ENCODE results near the gene BCOR. TPM values are rescaled to one million over a fixed set of nuclear protein-coding genes. Genes with fewer than 3 reads are reported as not detected.

The BCOR gene
- total RNA-seq, 1 experiment from 2014 or later: 0.68 TPM

DNA sequence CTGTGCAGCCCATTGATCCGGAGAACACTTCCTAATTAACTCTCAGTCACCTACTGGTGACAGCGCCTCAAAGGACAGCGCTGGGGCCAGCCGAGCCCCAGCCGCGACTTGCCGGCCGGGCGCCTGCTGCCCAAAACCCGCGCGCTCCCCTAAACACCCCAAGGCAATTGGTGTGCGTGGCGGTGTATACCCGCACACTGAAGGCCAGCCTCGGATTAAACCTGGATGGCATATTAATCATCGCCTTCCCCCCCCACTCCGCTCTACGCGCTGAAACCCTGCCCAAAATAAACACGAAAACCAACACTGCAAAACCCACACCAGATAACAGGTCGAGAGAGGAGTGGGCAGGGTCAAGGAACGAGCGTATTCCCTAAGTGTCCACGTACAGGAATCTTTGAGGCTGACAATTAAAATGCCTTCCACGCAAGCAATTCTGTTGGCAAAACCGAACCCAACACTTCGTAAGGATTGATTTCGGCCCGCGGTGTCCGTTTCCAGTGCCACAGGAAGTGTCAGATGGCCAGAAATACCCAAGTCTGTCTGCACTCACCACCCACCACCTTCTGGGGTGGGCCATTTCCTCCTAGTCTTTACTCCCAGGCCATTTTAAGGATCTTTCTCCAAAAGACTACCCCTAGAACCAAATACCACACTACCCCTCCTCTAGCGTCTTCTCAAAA, 2.7 kb downstream of the BCOR start:
- Histone ChIP-seq H3K27ac (no peak overlapping the region), H3K79me2 (ENCODE audit: low read depth) (peaks cover 64% of the 10 kb centered on the region), H3F3A (ENCODE audit: insufficient read depth, low read depth) (no peaks in the 10 kb centered on the region), H3K4me1 (replicated peaks; ENCODE audit: insufficient read depth) (no peaks in the 10 kb centered on the region), H3K9me3 (ENCODE audit: insufficient read depth, low read depth) (no peaks in the 10 kb centered on the region), H3K9me2 (ENCODE audit: insufficient read depth) (no peaks in the 10 kb centered on the region), H2AFZ (no peak overlapping the region), H3K36me3 (ENCODE audit: low read depth) (no peaks in the 10 kb centered on the region), H3K4me2 (peak overlapping the region; percentile 75), H4K20me1 (ENCODE audit: insufficient read depth) (0 out of 2 replicates have a peak, but pooled peaks cover 8% of the 10 kb centered on the region), H3K4me3 (peak overlapping the region; percentile 55; the same call in 1 of the 2 replicates), H3K27me3 (ENCODE audit: insufficient read depth, low read depth) (no peaks in the 10 kb centered on the region)
- intact Hi-C loops (cut with micrococcal nuclease; ENCODE audit: unreplicated experiment): no loop called here
- ChIA-PET CTCF (no interaction called here), POLR2A (ENCODE audit: unreplicated experiment) (no interaction called here)
- BruUV-seq (replicated peaks): no TSS peak
- TF ChIP-seq EZH2 (IDR thresholded peaks at IDR 0.05; ENCODE audit: low read depth): no peak
- TF ChIP-seq, protein P1, sequence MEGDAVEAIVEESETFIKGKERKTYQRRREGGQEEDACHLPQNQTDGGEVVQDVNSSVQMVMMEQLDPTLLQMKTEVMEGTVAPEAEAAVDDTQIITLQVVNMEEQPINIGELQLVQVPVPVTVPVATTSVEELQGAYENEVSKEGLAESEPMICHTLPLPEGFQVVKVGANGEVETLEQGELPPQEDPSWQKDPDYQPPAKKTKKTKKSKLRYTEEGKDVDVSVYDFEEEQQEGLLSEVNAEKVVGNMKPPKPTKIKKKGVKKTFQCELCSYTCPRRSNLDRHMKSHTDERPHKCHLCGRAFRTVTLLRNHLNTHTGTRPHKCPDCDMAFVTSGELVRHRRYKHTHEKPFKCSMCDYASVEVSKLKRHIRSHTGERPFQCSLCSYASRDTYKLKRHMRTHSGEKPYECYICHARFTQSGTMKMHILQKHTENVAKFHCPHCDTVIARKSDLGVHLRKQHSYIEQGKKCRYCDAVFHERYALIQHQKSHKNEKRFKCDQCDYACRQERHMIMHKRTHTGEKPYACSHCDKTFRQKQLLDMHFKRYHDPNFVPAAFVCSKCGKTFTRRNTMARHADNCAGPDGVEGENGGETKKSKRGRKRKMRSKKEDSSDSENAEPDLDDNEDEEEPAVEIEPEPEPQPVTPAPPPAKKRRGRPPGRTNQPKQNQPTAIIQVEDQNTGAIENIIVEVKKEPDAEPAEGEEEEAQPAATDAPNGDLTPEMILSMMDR (conservative IDR thresholded peaks at IDR 0.05): no peak
- no peak for DNase-seq

GRCh38 chrX:40094041-40094899, 3.5 kb downstream of the BCOR start:
- DNase-seq: peak in 1 of 2 experiments; percentile 12
- Histone ChIP-seq H3K4me3 (peak overlapping the region; percentile 55), H2AFZ (no peak overlapping the region), H3K27ac (no peak overlapping the region), H3K9me2 (ENCODE audit: insufficient read depth) (no peaks in the 10 kb centered on the region), H3K36me3 (ENCODE audit: low read depth) (no peaks in the 10 kb centered on the region), H3F3A (ENCODE audit: insufficient read depth, low read depth) (no peaks in the 10 kb centered on the region), H4K20me1 (ENCODE audit: insufficient read depth) (0 out of 2 replicates have a peak, but pooled peaks cover 8% of the 10 kb centered on the region), H3K4me2 (peak overlapping the region; percentile 75), H3K4me1 (replicated peaks; ENCODE audit: insufficient read depth) (no peaks in the 10 kb centered on the region), H3K79me2 (ENCODE audit: low read depth) (peaks cover 71% of the 10 kb centered on the region), H3K9me3 (ENCODE audit: insufficient read depth, low read depth) (no peaks in the 10 kb centered on the region), H3K27me3 (ENCODE audit: insufficient read depth, low read depth) (no peaks in the 10 kb centered on the region)
- BruUV-seq (replicated peaks): no TSS peak
- intact Hi-C loops (cut with micrococcal nuclease; ENCODE audit: unreplicated experiment): no loop called here
- ChIA-PET CTCF (no interaction called here), POLR2A (ENCODE audit: unreplicated experiment) (no interaction called here)
- TF ChIP-seq EZH2 (IDR thresholded peaks at IDR 0.05; ENCODE audit: low read depth): no peak
- TF ChIP-seq, protein P1 (conservative IDR thresholded peaks at IDR 0.05): no peak

DNA sequence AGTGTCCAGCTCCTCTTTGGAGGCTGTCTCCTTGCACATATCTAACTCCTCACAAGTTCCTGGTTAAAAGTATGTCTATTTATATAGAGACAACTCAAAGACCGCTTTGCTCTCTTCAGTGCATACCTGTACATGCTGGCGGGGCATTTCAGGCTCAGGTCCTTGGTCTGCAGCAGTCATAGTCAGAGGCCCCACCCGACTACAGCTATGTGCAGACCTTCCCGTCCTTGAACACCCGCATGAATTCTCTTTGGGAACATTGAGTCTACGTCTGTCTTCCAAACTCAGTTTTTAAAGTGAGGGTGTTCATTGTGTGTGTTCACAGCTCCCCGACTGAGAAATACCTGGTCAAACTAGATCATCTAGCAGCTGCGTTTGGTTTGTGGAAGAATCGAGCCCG, 4.2 kb downstream of the BCOR start:
- CTCF ChIA-PET: no interaction called here

More for the DNA sequence above, 4.2 kb downstream of the BCOR start:
- no TSS peak for BruUV-seq (replicated peaks)
- no peaks in the 10 kb centered on the region for H3K36me3 ChIP-seq (ENCODE audit: low read depth)
- peak overlapping the region; percentile 75 for H3K4me2 ChIP-seq
- intact Hi-C loops (cut with micrococcal nuclease; ENCODE audit: unreplicated experiment): no loop called here
- TF ChIP-seq EZH2 (IDR thresholded peaks at IDR 0.05; ENCODE audit: low read depth): no peak
- TF ChIP-seq, protein P1 (conservative IDR thresholded peaks at IDR 0.05): no peak
- 0 out of 2 replicates have a peak, but pooled peaks cover 8% of the 10 kb centered on the region for H4K20me1 ChIP-seq (ENCODE audit: insufficient read depth)
- POLR2A ChIA-PET (ENCODE audit: unreplicated experiment): no interaction called here
- H3K9me3 ChIP-seq (ENCODE audit: insufficient read depth, low read depth): no peaks in the 10 kb centered on the region
- no peaks in the 10 kb centered on the region for H3K4me1 ChIP-seq (replicated peaks; ENCODE audit: insufficient read depth)
- H3K9me2 ChIP-seq (ENCODE audit: insufficient read depth): no peaks in the 10 kb centered on the region
- no peaks in the 10 kb centered on the region for H3F3A ChIP-seq (ENCODE audit: insufficient read depth, low read depth)
- peaks cover 78% of the 10 kb centered on the region for H3K79me2 ChIP-seq (ENCODE audit: low read depth)
- H3K4me3 ChIP-seq: peak overlapping the region; percentile 55; the same call in 1 of the 2 replicates
- no peak overlapping the region for H2AFZ ChIP-seq
- no peak overlapping the region for H3K27ac ChIP-seq
- H3K27me3 ChIP-seq (ENCODE audit: insufficient read depth, low read depth): no peaks in the 10 kb centered on the region
- no peak for DNase-seq

All from PC-9 (cell line).